Measurements from ENCODE around the gene PTGES3L.
A peak's percentile ranks its signal among the peaks of the same experiment; 100 is the strongest.
"Not testable (repeated sequence)": the region's sequence is repeated elsewhere in the genome, so short reads cannot be mapped to it uniquely, and the experiment has no call there.

Gene PTGES3L

DNA sequence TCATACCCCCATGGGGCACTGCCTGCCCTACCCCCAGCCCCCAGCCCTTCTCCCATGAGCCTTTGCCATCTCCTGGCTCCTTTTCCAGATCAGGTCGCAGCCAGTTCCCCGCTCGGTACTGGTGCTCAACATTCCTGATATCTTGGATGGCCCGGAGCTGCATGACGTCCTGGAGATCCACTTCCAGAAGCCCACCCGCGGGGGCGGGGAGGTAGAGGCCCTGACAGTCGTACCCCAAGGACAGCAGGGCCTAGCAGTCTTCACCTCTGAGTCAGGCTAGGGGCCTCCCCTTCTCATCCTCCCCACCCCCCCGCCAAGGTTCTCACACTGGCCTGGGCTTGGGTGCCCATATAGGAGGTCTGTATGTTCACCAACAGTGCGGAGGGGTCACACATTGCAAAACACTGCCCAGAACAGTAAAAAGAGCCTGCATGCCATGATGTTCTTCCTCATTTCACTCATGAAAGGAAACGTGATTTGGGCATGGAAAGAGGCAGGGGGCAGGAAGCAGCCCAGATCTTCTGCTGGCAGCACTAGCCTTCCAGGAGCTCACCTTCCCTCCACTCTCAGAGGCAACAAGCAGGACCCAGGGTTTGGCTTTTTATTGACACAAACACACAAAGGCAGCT, 34.3 kb upstream of the PTGES3L start:
- no peak for DNase-seq (ENCODE audit: low read depth)

DNA sequence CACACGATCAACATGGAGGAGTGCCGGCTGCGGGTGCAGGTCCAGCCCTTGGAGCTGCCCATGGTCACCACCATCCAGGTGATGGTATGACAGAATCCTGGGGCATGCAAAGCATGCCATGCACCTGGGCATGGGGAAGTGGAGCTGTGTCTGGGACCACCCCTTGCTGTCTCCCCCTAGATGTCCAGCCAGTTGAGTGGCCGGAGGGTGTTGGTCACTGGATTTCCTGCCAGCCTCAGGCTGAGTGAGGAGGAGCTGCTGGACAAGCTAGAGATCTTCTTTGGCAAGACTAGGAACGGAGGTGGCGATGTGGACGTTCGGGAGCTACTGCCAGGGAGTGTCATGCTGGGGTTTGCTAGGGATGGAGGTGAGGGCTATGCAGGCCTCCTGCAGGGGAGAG, 33.4 kb upstream of the PTGES3L start:
- DNase-seq (ENCODE audit: low read depth): no peak

DNA sequence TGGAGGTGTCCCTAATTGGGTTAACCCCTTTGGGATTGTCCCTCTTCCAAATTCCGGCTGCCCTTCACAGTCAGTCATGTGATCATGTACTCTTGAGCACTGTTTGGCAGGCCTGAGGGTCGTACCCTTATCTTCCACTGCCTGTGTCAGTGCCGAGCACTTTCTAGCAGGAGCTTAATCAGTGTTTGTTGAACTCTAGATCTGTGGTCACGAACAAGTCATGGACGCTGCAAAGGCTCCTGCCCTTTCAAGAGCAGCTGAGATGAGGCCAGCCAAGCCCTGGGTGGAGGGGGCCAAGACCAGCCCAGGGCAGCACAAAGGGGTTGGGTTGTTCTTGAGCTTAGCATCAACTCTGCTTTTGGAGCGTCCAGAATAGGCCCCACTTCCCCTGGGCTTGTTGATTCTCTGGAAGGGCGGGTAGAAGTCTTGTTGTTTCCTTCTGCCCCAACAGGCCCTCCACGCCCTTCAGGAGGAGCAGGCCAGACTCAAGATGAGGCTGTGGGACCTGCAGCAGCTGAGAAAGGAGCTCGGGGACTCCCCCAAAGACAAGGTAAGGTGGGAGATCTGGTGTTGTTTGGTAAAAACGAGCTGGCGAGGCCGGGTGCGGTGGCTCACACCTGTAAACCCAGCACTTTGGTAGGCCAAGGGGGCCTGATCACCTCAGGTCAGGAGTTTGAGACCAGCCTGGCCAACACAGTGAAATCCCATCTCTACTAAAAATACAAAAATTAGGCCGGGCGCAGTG, 32.0 kb upstream of the PTGES3L start:
- no peak for DNase-seq (ENCODE audit: low read depth)

DNA sequence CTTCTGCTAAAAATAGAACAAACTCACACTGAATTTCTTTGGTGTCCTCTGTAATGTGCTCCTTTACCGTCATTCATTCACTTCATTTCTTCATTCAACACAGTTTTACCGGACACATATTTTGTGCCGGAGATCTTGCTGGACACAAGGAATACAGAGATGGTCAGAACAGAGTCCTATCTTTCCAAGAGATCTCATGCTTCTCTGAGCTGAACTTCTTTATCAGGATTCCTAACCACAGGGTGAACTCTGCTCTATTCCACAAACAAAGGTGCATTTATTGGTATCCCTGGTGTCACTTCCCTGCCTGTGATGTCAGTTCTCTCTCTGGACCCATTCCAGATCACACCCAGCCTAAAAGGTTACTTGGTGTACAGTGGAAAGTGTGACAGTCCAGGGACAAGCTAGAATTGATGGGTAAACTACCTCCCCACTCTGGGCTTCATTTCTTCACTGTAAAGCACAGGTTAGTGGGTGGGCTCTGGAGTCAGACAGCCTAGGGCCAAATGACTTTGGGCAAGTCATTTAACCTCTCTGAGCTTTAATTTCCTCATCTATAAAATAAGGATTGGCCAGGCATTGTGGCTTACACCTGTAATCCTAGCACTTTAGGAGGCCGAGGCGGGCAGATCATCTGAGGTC, 30.9 kb upstream of the PTGES3L start:
- no peak for DNase-seq (ENCODE audit: low read depth)

DNA sequence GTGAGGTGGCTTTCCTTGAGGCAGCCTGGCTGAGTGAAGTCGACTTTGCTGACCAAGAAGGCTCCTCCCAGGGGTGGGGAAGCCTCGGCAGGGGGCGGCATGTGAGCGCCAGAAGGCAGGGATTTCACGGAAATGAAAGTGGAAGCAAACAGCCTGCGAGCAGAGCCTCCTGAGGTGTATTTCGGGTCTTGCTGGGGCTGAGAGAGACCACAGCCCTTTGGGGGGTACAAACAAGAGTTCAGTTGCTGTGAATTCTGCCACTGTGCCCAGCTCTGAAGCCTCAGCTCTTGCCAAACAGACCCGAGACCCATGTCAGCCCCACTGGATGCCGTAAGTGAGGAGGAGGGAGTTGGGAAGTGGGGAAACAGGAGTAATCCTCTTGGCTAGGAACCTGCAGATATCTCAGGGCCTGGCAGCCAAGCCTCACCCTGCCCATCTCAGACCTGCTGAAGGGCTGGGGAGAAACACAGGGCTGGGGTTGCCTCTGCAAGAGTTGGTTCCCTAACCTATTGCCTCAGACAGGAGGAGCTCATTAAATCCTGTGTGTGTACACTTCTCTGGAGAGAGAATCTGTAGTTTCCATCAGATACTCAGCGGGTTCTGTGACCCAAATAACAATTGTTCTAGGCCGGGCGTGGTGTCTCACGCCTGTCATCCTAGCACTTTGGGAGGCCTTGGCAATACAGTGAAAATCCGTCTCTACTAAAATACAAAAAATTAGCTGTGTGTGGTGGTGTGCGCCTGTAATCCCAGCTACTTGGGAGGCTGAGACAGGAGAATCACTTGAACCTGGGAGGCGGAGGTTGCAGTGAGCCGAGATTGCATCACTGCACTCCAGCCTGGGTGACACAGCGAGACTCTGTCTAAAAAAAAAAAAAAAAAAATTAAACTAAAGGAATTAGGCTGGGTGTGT, 27.0 kb upstream of the PTGES3L start, which contains the start of gene IFI35:
Gene IFI35 (plus strand): TSS at position 146 of the 913 bp plus-strand sequence. CDS start 164 bp downstream, at position 310.
- peak; percentile 80 for DNase-seq (ENCODE audit: low read depth)

DNA sequence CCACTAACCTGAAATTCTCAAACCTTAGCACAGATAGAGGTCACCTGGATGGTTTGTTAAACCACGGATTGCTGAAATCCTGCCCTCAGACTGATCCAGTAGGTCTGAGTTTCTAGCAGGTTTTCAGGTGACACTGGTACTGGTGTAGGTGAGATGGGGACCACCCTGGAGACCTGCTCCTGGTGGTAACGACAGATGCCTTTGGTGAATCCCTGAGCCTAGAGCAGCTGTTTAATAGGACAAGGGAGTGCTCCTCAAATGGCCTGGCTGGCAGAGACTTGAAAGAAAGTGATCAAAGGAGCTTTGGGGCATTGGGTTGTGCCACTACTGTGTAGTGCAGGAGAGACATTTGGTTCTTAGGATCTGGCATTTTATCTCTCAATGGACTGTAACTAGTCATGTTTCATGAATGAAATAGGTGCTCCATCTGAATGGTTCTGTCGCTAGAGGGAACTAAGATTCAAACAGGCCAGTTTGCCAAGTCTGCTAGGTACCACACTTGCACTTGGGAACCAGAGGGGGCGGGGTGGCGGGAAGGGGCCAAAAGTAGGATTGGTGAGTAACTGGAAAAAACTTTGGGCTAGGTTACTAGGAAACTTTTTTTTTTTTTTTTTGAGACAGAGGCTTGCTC, 23.8 kb upstream of the PTGES3L start:
- DNase-seq (ENCODE audit: low read depth): no peak

DNA sequence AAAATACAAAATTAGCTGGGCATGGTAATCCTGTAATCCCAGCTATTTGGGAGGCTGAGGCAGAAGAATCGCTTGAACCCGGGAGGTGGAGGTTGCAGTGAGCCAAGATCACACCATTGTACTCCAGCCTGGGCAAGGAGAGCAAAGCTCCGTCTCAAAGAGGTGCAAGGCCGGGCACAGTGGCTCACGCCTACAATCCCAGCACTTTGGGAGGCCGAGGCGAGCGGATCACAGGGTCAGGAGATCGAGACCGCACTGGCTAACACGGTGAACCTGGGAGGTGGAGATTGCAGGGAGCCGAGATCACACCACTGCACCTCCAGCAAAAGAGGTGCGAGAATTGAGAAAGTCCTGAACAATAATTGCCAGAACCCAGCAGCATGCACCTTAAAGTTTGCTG, 21.0 kb upstream of the PTGES3L start:
- not testable (repeated sequence) for DNase-seq (ENCODE audit: low read depth)

DNA sequence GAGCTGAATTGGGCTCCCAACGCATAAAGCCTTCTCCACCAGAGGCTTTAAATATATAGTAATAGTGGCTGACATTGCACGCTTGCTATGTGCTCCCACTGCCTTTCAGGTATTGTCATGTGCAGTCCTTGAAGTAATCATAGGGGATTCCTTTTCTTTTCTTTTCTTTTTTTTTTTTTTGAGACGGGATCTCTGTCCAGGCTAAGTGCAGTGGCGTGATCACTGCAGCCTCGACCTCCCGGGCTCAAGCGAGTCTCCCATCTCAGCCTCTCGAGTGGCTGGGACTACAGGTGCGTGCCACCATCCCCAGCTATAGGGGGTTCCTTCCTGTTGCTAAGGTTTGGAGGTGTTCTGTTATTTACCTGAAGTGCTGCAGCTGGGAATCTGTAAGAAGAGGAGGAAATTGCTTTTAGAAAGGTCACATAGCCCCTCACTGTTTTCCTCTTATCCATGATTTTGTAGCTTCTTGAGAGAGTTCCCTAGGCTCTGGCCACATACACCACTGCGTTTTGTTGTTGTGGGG, 19.2 kb upstream of the PTGES3L start:
- DNase-seq (ENCODE audit: low read depth): no peak

DNA sequence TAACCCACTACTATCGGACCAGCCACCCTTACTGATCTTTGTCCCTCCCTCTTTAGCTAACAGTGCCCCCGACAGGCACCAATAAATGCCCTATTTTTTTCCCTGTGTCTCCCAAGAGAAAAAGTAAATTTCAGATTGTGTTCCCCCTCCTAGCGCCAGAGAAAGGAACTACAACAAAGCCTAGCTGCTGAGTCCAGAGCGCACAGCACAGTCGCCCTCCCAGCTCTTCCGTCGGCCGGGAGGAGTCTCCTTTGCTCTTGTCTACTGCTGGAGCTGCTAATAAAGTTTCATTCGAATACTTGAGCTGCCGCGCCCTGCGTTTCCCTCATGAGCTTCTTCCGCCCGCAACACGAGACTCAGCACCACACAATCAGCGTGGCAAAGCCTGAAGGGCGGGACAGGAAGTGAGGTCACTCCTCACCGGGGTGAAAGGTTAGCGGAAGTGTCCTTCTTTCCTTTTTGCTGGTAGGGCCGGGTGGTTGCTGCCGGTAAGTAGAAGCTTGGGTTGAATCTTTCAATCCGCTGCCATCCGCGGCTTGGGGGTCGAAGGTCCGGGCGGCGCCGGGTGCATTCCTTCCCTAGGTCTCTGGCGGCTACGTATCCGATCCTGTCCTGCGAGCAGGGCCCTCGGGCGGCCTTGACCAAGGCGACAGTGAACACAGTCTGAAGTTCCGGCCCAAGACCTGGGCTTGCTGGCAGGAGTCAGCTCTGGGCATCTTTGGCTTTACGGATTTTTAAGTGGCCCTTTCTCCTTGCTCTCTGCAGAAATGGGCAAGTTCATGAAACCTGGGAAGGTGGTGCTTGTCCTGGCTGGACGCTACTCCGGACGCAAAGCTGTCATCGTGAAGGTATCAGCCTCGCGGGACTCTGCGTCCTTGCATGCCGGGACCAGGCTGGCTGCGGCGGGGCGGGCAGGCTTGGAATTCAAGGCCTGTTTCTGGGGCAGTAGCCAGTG, 18.4 kb upstream of the PTGES3L start, which contains the start of gene RPL27:
Gene RPL27 (plus strand): TSS at position 436 of the 955 bp plus-strand sequence. CDS start 332 bp downstream, at position 768.
- peak; percentile 91 for DNase-seq (ENCODE audit: low read depth)

DNA sequence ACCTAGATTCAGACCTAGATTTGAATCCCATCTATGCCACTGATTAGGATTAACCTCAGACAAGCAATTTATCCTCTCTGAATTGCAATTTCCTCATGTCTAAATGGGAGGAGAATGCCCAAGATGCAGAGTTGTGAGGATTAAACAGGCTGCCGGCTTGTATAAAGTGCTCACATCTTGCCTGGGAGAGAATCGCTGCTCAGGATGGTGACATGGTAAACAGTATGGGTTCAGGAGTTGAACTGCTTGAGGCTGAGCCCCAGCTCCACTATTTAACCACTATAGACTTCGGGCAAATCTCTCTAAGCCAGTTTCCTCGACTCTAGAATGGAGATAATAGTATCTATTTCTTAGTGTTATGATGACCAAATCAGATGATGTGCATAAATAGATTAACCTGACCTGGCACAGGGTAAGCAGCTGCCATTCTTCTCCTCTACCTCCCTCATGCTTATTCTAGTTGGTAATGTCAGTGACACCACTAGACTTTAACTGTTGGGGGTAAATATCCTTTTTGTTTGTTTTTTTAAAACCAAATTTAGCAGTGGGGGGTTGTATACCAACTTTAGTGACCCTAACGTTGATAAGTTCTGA, 17.6 kb upstream of the PTGES3L start:
- DNase-seq (ENCODE audit: low read depth): no peak

DNA sequence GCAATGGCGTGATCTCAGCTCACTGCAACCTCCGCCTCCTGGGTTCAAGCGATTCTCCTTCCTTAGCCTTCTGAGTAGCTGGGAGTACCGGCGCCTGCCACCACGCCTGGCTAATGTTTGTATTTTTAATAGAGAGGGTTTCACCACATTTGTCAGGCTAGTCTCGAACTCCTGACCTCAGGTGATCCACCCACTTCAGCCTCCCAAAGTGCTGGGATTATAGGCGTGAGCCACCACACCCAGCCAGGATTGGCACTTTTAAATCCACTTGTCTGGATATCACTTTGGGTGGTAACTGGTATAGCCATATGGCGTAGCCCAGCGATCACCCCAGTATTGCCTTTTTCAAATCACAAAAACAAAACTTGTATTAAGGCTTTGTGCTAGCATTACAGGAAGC, 14.0 kb upstream of the PTGES3L start:
- DNase-seq (ENCODE audit: low read depth): not testable (repeated sequence)

DNA sequence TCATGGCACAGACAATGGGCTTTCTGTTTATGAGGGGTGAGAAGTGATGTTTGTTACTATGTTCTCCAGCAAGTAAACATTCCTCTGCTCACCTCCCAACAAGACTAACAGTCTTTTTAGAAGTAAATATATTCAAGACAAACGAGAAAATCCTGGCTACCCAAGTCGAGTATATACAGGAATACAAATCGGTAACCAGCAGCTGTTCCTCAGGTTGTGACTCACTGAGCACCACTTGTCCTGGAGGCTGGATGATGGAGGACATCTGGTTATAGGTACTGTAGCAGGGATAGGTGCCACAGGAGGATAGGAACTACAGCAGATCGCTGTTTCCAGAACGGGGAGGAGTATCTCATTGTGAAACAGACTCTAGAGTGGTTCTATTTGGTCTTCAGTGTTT, 13.0 kb upstream of the PTGES3L start:
- no peak for DNase-seq (ENCODE audit: low read depth)

DNA sequence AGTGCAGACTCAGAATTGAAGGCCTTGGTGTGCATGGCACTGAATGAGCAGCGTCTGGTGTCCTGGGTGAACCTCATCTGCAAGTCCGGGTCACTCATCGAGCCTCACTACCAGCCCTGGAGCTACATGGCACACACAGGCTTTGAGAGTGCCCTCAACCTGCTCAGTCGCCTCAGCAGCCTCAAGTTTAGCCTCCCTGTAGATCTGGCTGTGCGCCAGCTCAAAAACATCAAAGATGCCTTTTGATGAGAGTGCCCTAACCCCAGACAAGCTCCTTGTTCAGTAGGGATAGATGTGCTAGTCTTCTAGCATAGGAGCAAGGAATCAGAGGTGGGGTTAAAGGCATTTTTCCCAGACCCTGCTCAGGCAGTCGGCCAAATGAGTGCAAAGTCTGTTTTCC, 11.6 kb upstream of the PTGES3L start:
- DNase-seq (ENCODE audit: low read depth): no peak

DNA sequence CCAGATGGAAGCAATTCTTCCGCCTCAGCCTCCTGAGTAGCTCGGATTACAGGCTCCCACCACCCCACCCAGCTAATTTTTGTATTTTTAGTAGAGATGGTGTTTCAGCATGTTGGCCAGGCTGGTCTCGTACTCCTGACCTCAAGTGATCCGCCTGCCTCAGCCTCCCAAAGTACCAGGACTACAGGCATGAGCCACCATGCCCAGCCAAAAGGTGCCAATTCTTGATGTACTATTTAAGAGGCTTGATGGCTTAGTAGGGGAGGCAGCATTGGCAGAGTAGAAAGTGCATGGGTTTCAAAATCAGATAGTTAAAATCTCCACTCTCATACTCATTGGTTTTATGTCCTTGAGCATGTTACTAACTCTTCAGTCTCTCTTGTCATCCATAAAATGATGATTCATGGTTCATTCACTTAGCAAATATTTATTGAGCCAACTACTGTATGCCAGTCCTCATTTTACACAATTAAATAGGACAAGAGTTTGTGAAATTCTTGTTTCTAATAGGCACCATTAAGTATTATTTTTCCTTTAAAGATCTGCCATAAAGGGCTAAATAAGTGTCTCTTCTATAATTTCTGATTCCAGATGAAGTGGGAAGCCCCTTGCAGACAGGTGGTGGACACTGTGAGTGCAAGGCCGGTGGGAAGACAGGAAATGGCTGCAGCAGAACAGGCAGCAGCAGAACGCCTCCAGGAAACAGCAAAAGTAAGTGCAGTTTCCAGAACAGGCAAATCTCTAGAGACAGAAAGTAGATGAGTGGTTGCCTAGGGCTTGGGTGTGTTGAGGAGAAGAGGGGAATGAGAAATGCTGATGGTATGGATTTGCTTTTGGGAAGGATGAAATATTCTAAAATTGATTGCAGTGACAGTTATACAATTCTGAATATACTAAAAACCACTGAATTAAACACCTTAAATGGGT, 10.1 kb upstream of the PTGES3L start:
- DNase-seq (ENCODE audit: low read depth): no peak

DNA sequence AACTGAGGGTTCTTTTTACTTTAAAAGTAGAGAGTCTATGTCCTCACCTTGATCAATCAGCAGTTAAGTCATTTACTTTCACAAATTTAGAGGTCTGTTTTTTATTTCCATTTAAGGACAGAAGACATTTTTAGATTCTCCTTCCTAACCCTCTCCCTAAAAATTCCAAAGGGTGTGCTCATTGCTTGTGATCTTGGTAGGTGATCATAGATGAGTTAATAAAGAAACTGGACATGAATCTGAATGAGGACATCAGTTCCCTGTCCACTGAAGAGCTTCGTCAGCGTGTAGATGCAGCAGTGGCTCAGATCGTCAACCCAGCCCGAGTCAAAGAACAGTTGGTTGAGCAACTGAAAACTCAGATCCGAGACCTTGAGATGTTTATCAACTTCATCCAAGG, 9.3 kb upstream of the PTGES3L start:
- no peak for DNase-seq (ENCODE audit: low read depth)

DNA sequence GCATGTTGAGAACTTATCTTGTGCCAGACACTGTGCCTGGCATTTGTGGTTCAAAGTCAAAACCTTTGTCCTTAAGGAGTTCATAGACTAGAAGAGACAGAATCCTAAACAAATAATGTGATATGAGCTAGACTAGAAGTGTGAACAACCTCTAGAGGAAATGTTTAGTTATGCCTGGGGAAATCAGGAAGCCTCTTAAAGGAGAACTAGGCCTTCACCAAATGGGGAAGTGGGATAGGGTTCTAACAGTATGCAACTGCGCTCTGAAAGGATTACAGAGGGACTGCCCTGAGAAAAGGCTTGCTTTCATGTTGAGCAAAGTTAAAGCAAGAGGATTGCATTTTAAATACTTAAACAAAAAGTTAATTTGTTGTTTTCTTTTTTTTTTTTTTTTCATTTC, 5.3 kb upstream of the PTGES3L start:
- no peak for DNase-seq (ENCODE audit: low read depth)

DNA sequence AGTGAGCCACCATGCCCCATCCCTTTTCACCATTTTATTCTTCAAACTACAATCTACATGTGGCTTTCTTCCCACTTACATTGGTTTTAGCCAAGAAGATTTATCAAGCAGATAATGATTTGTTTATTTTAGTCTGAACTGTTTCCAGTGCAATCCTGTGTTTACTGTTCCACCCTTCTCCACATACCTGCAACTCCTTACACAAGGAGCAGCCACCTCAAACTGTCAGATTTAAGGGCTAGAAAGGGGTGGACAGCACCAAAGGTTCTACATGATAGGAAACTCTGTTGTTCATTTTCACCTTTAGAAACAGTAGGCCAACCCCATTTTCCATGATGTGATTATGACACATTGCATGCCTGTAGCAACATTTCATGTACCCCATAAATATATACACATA, 2.4 kb upstream of the PTGES3L start:
- DNase-seq (ENCODE audit: low read depth): no peak

DNA sequence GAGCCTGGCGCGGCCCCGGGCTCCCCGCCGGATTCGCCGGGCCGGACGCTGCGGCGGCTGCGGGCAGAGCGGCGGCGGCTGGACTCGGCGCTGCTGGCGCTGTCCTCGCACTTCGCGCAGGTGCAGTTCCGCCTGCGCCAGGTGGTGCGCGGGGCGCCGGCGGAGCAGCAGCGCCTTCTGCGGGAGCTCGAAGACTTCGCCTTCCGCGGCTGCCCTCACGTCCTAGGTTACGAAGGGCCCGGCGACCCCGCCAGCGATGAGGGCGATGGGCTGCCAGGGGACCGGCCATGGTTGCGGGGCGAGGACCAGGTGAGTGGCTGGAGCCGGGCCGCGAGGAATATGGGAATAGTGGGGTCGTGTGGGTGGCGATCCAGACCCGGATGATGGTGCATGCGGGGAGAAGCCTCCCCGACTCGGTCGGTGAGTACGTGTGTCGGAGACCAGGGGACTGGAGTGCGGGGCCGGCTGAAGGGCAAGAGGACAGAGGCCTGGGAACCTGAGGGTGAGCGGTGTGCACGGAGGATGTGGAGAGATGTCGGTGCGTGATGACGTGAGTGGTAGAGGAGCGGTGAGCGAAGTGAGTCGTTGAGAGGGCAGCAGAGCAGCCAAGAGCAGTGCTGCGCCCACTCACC, 1.0 kb upstream of the PTGES3L start:
- peak; percentile 64 for DNase-seq (ENCODE audit: low read depth)
